ENCODE data around the gene POGK.

- TF ChIP-seq CTCF (conservative IDR thresholded peaks at IDR 0.05 in 1 of 2, IDR thresholded peaks at IDR 0.05 in 1 of 2; ENCODE audit: extremely low read depth in 1 of 2, insufficient read depth in 1 of 2, low read depth in 1 of 2, low read length in 2 of 2), result no peak
- no peak for TF ChIP-seq EZH2 (IDR thresholded peaks at IDR 0.05; ENCODE audit: borderline replicate concordance, low read length)
Observed at GRCh38 chr1:166811691-166812090, 27.6 kb upstream of the POGK start.

Data from mammary epithelial cell (primary cell).